Hair follicular keratinocyte (primary cell): ENCODE results near the gene SGSH. TPM values are rescaled to one million over a fixed set of nuclear protein-coding genes. Genes with fewer than 3 reads are reported as not detected.

Experiments
- total RNA-seq: library from RNA; depleted of rRNA; stranded (reverse); fragments of >200 nt; gene quantifications from 2 replicates; pipeline ENCODE4 v1.2.3, GENCODE V29; 2015

Gene SGSH
- 6.1 and 9.0 TPM in 2 replicates for total RNA-seq

DNA sequence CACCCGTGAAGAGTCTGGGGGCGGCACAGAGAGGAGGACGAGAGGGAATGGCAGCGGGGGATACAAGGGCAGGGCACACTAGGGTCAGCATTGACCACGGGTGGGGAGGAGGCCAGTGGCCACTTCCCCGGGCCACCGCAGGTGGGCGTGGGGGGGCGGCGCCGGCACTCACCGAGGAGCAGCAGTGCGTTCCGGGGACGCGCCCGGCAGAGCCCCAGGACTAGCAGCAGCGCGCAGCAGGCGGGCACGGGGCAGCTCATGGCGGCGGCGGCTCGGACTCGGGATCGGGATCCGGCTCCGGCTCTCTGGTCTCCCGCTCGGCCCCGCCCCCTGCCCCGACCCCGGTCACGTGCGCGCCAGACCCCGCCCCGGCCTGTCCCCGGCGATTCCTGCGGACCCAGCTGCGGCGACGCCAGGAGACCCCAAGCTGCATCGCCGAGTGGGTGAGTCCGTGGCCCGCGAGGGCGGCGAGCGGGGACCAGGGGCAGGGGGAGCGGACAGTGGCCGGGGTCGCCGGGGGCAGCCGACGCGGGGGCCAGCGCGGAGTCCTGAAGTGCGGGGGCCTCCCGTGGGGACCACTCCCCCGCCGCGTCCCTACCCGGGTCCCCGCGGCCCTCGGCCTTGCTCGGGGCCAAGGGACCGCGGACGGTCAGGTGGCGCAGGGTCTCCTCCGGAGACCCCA, at the start of gene SGSH, which contains the start of gene SLC26A11:
Gene SGSH, minus strand, starts transcription at position 280 of the 682 bp plus-strand sequence. Its CDS starts 20 bp downstream, at position 260.
Gene SLC26A11, plus strand, starts transcription at position 374 of the 682 bp plus-strand sequence. CDS start 1,134 bp downstream, outside the sequence.

DNA sequence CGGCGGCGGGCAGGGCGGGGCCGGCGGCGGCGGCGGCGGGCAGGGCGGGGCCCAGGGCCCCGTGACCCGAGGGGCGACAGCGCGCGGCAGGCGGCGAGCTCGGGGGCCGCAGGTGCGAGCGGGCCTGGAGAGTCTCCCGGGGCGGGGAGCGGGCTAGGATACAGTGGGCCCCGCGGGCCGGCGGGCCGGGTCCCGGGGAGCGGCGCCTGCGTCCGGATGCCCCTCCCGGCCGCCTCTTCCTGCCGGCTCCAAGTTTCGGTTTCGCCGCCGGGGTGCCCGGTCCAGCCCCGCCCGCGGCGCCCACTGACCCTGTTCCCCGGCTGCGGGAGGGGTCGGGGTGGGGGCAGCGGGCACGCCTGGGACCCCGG, 40.6 kb upstream of the SGSH start, which contains the start of gene RNF213:
Gene RNF213, plus strand, starts transcription at position 62 of the 368 bp plus-strand sequence. CDS start 2,830 bp downstream, outside the sequence.

GRCh38 chr17:80169784-80170500, 50.2 kb downstream of the SGSH start, which contains the start of gene CARD14:
Gene CARD14 (plus strand): TSS chr17:80170030. CDS start chr17:80181439, 11,409 bp downstream.

Other genes starting within 250 kb of the SGSH start
- 20.1 and 26.0 TPM in 2 replicates for gene TBC1D16, start 184.5 kb downstream of the SGSH start, total RNA-seq
- gene CCDC40, start 183.7 kb downstream of the SGSH start, total RNA-seq = 0.47 and 0.57 TPM in 2 replicates
- 14.5 and 39.9 TPM in 2 replicates for gene GAA, start 118.8 kb downstream of the SGSH start, total RNA-seq
- 64.0 and 100 TPM in 2 replicates for gene EIF4A3, start 73.2 kb downstream of the SGSH start, total RNA-seq
- 0.62 TPM in 1 of 2 replicates, not detected in the other for gene CARD14, start 50.3 kb downstream of the SGSH start, total RNA-seq
- 1.5 and 1.6 TPM in 2 replicates for gene SLC26A11, start 94 bp upstream of the SGSH start, total RNA-seq
- 25.2 and 39.0 TPM in 2 replicates for gene RNF213, start 40.5 kb upstream of the SGSH start, total RNA-seq
- gene ENDOV, start 194.8 kb upstream of the SGSH start, total RNA-seq = 9.9 and 15.9 TPM in 2 replicates